HG03521 (cell line): ENCODE results near the gene CTNS.
A peak's percentile ranks its signal among the peaks of the same experiment; 100 is the strongest.

ENCODE experiments used
- ATAC-seq: cut with Tn5 transposase; IDR thresholded peaks from one replicate; pipeline ENCODE4 v1.9.1; 2021; ENCODE audit warnings: mild to moderate bottlenecking, moderate library complexity; ENCODE audit not compliant: unreplicated experiment

Gene CTNS

GRCh38 chr17:3708366-3708765 is 71.8 kb downstream of the CTNS start:
- ATAC-seq: no peak

GRCh38 chr17:3710951-3711383 is 74.4 kb downstream of the CTNS start:
- ATAC-seq: peak; percentile 85
